HL-60 (cell line): ENCODE data around the gene HUS1B.

Source experiments
- DNase-seq, 2 experiments: peaks; one replicate each; pipeline ENCODE4 v3.0.0-alpha.2; 2010 to 2020; ENCODE audit warnings: low read depth in 1 of 2, low spot score in 1 of 2
- H3K27ac ChIP-seq: fragments of 250-450 bp; sonication (Bioruptor Pico); replicated peaks from 2 replicates; pipeline ENCODE4 v1.5.1; 2020; ENCODE audit warnings: mild to moderate bottlenecking, moderate library complexity
- H3K27me3 ChIP-seq: fragments of 250-450 bp; sonication (Bioruptor Pico); 2 replicates; pipeline ENCODE4 v1.5.1; 2021; ENCODE audit warnings: mild to moderate bottlenecking, moderate library complexity; ENCODE audit not compliant: insufficient read depth, poor library complexity, severe bottlenecking
- H3K4me3 ChIP-seq: replicated peaks from 2 replicates; pipeline ENCODE4 v1.5.1; 2011; ENCODE audit warnings: mild to moderate bottlenecking, control low read depth, low read length; ENCODE audit not compliant: insufficient read depth
- CTCF ChIP-seq: IDR thresholded peaks from one replicate; pipeline ENCODE4 v1.5.1; 2011; ENCODE audit warnings: low read length, control low read depth, inconsistent platforms; ENCODE audit not compliant: insufficient read depth
- GABPA ChIP-seq: IDR thresholded peaks from 2 replicates; pipeline ENCODE4 v1.6.1; 2012; ENCODE audit warnings: low read depth
- POLR2AphosphoS5 ChIP-seq: IDR thresholded peaks from 2 replicates; pipeline ENCODE4 v1.6.1; 2012; ENCODE audit warnings: low read depth
- REST ChIP-seq: IDR thresholded peaks from 2 replicates; pipeline ENCODE4 v1.6.1; 2012; ENCODE audit warnings: low read depth; ENCODE audit not compliant: insufficient replicate concordance
- SPI1 ChIP-seq: IDR thresholded peaks from 2 replicates; pipeline ENCODE4 v1.6.1; 2012; ENCODE audit warnings: low read depth, mild to moderate bottlenecking, borderline replicate concordance

The HUS1B gene

GRCh38 chr6:642805-643204 is 14.1 kb downstream of the HUS1B start:
- H3K27ac ChIP-seq, result no peak overlapping the region
- no peak overlapping the region for H3K4me3 ChIP-seq
- TF ChIP-seq SPI1 (no peak), CTCF (no peak), GABPA (no peak), REST (no peak), POLR2AphosphoS5 (no peak)
- H3K27me3 ChIP-seq, result no peaks in the 10 kb centered on the region
- DNase-seq, result no peak

DNA sequence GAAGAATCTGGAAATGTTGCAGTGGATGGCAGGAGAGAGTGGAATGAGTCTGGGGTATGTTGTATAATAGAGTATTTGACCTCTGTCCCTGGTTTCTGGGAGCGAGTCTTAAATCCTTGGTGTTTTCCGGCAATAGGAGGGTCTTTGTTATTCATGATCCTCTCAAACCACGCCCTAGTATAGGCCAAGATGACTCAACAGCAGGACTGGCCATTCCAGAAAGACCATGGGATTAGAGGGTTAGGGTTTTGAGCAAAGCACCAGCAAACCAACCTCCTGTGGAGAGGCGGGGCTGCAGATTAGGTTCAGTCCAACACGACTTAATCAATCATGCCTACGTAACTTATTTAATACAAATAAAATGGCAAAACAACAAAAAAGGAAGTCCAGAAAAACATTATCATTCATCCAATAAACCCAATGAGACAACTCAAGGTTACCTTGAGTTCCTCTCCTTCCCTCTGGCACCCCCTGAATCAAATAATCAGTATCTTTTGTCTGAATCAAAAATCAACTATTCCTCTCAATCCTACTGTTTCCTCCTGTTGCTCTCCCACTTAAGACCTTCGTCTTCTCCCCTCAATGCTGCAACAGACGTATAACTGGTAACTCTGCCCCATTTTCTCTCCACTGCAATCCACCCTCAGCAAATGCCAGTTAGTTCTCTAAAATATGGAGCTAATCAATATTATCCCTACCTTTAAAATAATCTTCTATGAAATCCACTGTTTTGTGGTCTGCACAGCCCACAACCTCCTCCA is 15.5 kb downstream of the HUS1B start:
- Histone ChIP-seq H3K27me3 (no peaks in the 10 kb centered on the region), H3K4me3 (no peak overlapping the region), H3K27ac (no peak overlapping the region)
- TF ChIP-seq REST (no peak), POLR2AphosphoS5 (no peak), CTCF (no peak), GABPA (no peak), SPI1 (no peak)
- DNase-seq, result no peak

DNA sequence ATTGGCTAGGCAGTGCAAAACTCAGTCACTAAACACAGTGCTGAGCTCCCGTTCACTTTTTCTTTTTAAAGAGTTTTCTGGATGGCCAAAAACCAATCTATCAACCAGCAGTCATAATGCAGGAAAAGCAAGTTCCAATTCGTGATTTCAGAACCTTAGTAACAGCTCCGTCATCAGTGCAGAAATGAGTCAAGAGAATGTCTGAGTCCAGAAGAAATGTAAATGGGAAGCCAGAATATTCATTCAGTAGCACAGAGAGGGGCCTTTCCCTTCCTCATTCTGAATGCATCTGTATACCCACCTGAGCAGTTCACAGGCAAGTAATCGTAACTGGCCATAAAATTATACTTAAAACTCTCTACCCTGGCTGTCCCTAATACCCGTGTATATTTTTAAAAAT is 20.4 kb downstream of the HUS1B start:
- no peak overlapping the region for H3K27ac ChIP-seq
- H3K27me3 ChIP-seq, result no peaks in the 10 kb centered on the region
- no peak for DNase-seq
- no peak overlapping the region for H3K4me3 ChIP-seq
- no peak for TF ChIP-seq GABPA
- no peak for TF ChIP-seq CTCF
- no peak for TF ChIP-seq POLR2AphosphoS5
- no peak for TF ChIP-seq REST
- no peak for TF ChIP-seq SPI1
